Fibroblast of mammary gland (primary cell): ENCODE results near the gene CASTOR1.

ENCODE experiments used
- DNase-seq: peaks from one replicate; pipeline ENCODE4 v3.0.0-alpha.2; 2010; ENCODE audit warnings: low read depth
- H3K4me3 ChIP-seq: 2 replicates; pipeline ENCODE4 v1.5.1; 2011; ENCODE audit warnings: low read depth, mild to moderate bottlenecking, low read length, moderate library complexity; ENCODE audit not compliant: control insufficient read depth
- TF ChIP-seq, protein P1 (sequence below): conservative IDR thresholded peaks from 2 replicates; pipeline ENCODE4 v1.5.1; 2011; ENCODE audit warnings: low read depth, low read length, inconsistent platforms; ENCODE audit not compliant: control insufficient read depth, insufficient read depth

Gene CASTOR1

DNA sequence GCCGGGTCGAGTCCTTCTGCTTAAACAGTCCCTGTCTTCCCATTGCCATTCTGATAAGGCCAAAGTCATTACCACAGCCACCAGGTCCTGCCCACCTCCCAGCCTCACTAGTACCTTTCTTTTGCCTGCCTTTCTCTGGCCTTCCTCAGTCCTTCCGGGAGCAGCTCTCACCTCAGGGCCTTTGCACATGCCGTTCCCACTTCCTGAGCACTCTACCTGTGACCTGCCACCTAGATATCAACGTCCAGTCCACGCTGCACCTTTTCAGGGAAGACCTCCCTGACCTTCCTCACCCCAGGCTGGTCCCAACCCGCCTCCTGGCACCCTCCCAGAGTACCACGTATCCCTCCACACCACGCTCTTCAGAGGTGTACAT is 14.9 kb downstream of the CASTOR1 start:
- no peak for DNase-seq
- TF ChIP-seq, protein P1, sequence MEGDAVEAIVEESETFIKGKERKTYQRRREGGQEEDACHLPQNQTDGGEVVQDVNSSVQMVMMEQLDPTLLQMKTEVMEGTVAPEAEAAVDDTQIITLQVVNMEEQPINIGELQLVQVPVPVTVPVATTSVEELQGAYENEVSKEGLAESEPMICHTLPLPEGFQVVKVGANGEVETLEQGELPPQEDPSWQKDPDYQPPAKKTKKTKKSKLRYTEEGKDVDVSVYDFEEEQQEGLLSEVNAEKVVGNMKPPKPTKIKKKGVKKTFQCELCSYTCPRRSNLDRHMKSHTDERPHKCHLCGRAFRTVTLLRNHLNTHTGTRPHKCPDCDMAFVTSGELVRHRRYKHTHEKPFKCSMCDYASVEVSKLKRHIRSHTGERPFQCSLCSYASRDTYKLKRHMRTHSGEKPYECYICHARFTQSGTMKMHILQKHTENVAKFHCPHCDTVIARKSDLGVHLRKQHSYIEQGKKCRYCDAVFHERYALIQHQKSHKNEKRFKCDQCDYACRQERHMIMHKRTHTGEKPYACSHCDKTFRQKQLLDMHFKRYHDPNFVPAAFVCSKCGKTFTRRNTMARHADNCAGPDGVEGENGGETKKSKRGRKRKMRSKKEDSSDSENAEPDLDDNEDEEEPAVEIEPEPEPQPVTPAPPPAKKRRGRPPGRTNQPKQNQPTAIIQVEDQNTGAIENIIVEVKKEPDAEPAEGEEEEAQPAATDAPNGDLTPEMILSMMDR = no peak
- no peak overlapping the region for H3K4me3 ChIP-seq

DNA sequence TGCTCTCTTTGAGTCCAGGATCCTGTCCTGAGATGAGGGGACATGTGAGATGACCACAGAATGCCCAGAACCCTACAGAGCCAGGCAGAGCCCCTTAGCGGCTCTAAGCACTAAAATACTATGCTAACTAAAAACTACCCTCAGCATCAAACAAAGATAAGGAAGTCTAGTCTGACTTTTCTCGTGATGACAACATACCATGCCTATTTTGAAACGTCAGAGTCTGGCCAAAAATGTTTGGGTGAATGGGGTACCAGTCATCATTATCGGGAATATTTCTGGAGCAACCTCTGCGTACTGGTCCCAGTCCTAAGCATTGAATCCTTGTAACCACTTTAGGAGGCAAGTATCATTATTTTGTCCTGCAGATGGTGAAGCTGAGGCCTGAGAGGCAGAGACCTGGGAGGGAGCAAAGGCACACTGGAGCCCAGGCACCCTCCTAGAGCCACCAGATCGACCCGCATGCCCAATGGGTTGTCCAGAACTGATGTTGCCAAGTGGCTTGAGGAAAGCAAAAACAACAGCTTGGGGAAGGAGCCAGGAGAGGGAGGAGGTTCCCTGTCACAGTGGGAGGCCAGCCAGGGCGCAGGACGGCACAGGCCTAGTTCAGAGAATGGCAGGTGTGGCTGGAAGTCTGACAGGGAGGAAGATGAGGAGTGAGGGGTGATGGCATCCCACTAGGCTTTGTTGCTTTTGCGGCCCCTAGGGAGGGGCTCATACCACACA is 15.4 kb downstream of the CASTOR1 start:
- DNase-seq = no peak
- TF ChIP-seq, protein P1 = no peak
- no peak overlapping the region for H3K4me3 ChIP-seq

DNA sequence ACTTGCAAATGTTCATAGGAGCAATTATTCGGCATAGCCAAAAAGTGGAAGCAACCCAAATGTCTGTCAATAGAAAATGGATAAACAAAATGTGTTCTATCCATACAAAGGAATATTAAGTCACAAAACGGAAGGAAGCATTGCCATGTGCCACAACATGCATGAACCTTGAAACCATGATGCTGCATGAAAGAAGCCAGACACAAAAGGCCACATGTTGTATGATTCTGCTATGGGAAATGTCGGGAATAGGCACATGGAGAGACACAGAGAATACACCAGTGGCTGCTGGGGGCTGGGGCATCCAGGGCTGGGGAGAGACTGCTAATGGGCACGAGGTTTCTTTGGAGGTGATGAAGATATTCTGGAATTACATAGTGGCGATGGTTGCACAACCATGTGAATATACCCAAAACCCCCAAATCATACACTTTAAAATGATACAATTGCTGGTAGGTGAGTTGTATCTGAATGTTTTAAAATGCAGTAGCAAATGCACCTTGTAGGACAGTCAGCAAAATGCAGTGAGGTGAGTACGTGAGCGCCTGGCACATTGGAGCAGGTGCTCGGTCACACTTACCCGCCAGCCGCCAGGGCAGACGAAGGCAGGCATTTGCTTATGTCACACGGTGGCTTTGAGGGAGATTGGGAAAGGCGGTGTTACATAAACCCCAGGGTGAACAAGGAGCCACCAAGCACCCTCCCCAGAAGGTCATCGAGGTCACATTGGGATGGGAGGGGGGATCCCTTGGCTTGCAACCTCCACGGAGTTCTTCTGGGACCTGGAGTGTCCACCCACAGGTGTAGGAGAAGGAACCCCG is 16.3 kb downstream of the CASTOR1 start:
- TF ChIP-seq, protein P1 = no peak
- no peak for DNase-seq

DNA sequence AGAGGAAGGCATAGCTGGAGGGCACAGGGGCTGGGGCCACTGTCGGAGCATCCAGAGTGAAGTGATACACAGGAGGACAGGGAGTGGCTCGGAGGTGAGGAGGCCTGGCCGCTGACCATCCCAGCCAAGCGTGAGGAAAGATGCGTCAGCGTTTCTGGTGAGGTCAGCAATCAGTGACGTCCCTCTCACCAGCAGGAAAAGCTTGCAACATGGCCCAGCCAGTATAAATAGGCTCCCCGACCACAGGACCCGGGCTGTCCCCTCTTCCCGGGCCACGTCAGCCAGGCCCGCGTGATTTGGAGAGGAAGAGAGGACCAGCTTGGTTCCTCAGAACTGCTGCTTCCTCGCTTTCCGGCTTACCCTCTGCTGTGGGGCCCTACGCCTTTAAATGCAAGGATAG is 18.5 kb downstream of the CASTOR1 start:
- TF ChIP-seq, protein P1 = no peak
- peak; percentile 55 for DNase-seq
- H3K4me3 ChIP-seq = no peak overlapping the region

More for the DNA sequence above, 16.3 kb downstream of the CASTOR1 start:
- no peak overlapping the region for H3K4me3 ChIP-seq

DNA sequence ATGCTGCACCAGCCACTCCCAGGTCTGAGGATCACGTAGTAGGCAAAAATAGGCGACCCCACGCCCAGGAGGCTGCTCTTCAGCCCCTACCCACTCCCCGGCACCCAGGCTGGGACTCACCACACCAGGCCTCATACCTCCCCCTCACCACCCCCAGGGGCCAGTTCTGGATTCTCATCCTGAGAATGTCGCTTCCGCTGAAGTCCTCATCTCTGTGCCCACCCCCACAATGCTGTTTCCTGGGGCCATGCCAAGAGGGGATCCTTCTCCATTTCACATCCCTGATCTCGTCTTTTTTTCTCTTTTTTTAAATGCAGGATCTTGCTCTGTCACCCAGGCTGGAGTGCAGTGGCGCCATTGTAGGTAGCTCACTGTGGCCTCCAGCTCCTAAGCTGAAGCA is 21.0 kb downstream of the CASTOR1 start:
- no peak overlapping the region for H3K4me3 ChIP-seq
- no peak for DNase-seq
- TF ChIP-seq, protein P1 = no peak

DNA sequence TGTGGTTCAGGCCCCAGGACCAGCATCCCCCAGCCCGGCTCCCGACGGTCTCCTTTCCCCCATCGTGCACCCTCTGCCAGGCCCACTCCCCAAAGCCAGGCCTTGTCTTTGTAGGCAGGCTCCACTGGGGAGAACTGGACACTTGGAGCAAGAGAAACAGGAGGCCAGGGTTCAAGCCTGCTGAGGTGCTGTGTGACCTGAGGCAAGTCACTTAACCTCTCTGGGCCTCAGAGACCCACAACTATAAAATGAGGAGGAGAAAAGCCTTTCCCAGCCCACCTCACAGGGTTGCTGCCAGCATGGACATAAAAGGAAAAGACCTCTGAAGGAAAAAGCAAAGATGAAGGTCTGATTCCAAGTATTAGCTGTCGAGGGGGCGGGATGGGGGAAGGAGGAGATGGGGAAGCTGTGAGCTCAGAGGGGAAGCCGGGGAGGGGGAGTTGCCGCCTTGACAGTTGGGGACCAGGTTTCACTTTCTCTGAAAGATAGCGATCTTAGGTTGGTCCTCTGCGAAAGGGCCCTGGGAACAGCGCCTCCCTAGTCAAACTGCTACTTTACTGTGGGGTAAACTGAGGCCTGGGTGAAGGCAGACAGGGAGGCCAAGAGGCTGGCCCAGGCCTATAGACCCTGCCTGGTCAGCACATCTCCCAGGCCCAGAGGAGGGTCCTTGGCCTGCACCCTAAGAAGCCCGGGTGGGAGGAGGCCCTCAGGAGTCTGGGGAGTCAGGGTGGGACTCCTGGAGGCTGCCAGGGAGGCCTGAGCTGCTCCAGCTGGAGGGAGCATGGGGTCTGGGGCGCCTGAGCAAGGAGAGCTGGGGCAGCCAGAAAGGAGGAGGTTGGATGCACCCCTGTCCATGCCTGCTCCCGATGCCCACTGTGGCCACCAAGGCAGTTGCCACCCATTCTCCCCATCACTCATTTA is 21.7 kb downstream of the CASTOR1 start:
- TF ChIP-seq, protein P1 = no peak
- no peak for DNase-seq
- no peak overlapping the region for H3K4me3 ChIP-seq
